Neuronal stem cell (in vitro differentiated cells): ENCODE data around the gene MAPKAP1.

Experiments used
- DNase-seq: peaks from one replicate; pipeline ENCODE4 v3.0.0-alpha.2; 2013; ENCODE audit warnings: low spot score
- H2AFZ ChIP-seq: one replicate; pipeline ENCODE4 v1.6.1; 2013; ENCODE audit warnings: mild to moderate bottlenecking, low read length, inconsistent platforms
- H2AK5ac ChIP-seq: 2 replicates; pipeline ENCODE4 v1.6.1; 2013; ENCODE audit warnings: low read depth, mild to moderate bottlenecking, inconsistent platforms, low read length, moderate library complexity, mixed read lengths
- H2BK120ac ChIP-seq: 2 replicates; pipeline ENCODE4 v1.6.1; 2013; ENCODE audit warnings: low read depth, mild to moderate bottlenecking, inconsistent platforms, low read length, moderate library complexity, mixed read lengths
- H2BK12ac ChIP-seq: one replicate; pipeline ENCODE4 v1.6.1; 2013; ENCODE audit warnings: low read length, inconsistent platforms
- H2BK15ac ChIP-seq: 2 replicates; pipeline ENCODE4 v1.6.1; 2013; ENCODE audit warnings: mild to moderate bottlenecking, low read length, inconsistent platforms, mixed read lengths
- H2BK5ac ChIP-seq: one replicate; pipeline ENCODE4 v1.6.1; 2013; ENCODE audit warnings: inconsistent platforms, mild to moderate bottlenecking, low read length, moderate library complexity
- H3K14ac ChIP-seq: one replicate; pipeline ENCODE4 v1.6.1; 2013; ENCODE audit warnings: low read length, inconsistent platforms
- H3K18ac ChIP-seq: 2 replicates; pipeline ENCODE4 v1.6.1; 2013; ENCODE audit warnings: low read length, inconsistent platforms
- H3K23ac ChIP-seq: 2 replicates; pipeline ENCODE4 v1.6.1; 2013; ENCODE audit warnings: low read depth, mild to moderate bottlenecking, mixed read lengths, low read length, inconsistent platforms; ENCODE audit not compliant: poor library complexity
- H3K27ac ChIP-seq: replicated peaks from 3 replicates; pipeline ENCODE4 v1.5.1; 2013; ENCODE audit warnings: low read length, inconsistent platforms
- H3K27me3 ChIP-seq, 3 experiments: 2 replicates each; pipeline ENCODE4 v1.6.1; 2013; ENCODE audit warnings: low read length in 3 of 3, mild to moderate bottlenecking in 2 of 3, inconsistent platforms in 1 of 3, low read depth in 1 of 3, mixed read lengths in 1 of 3, moderate library complexity in 1 of 3; ENCODE audit not compliant: control insufficient read depth in 3 of 3, insufficient read depth in 3 of 3
- H3K36me3 ChIP-seq, 2 donors: replicated peaks in 1 of 2; 2 replicates each; pipeline ENCODE4 v1.6.1; 2013; ENCODE audit warnings: low read length in 2 of 2; ENCODE audit not compliant: control insufficient read depth in 2 of 2, insufficient read depth in 2 of 2
- H3K4ac ChIP-seq: 2 replicates; pipeline ENCODE4 v1.6.1; 2013; ENCODE audit warnings: inconsistent platforms, mild to moderate bottlenecking, low read length, moderate library complexity
- H3K4me1 ChIP-seq, 2 donors: 1 replicate in 1 of 2; 2 replicates in 1 of 2; pipeline ENCODE4 v1.6.1; 2013; ENCODE audit warnings: low read length in 2 of 2, low read depth in 1 of 2; ENCODE audit not compliant: control insufficient read depth in 2 of 2, insufficient read depth in 1 of 2
- H3K4me2 ChIP-seq: one replicate; pipeline ENCODE4 v1.6.1; 2013; ENCODE audit warnings: mild to moderate bottlenecking, low read length, inconsistent platforms; ENCODE audit not compliant: insufficient read depth, poor library complexity, severe bottlenecking
- H3K4me3 ChIP-seq, 2 donors: 2 replicates each; pipeline ENCODE4 v1.5.1; 2013; ENCODE audit warnings: low read length in 2 of 2, mild to moderate bottlenecking in 2 of 2, inconsistent platforms in 1 of 2, moderate library complexity in 1 of 2
- H3K79me1 ChIP-seq: one replicate; pipeline ENCODE4 v1.6.1; 2013; ENCODE audit warnings: low read depth, mild to moderate bottlenecking, inconsistent platforms, low read length, moderate library complexity
- H3K9ac ChIP-seq: one replicate; pipeline ENCODE4 v1.6.1; 2013; ENCODE audit warnings: mild to moderate bottlenecking, low read depth, low read length, inconsistent platforms; ENCODE audit not compliant: poor library complexity
- H3K9me3 ChIP-seq, 2 donors: replicated peaks in 1 of 2; 2 replicates each; pipeline versions ENCODE3 to v1.6.1; 2013; ENCODE audit warnings: low read length in 2 of 2, mild to moderate bottlenecking in 2 of 2, inconsistent platforms in 1 of 2, low read depth in 1 of 2, mixed read lengths in 1 of 2, moderate library complexity in 1 of 2; ENCODE audit not compliant: control insufficient read depth in 2 of 2, insufficient read depth in 1 of 2
- H4K8ac ChIP-seq: one replicate; pipeline ENCODE4 v1.6.1; 2013; ENCODE audit warnings: low read depth, mild to moderate bottlenecking, inconsistent platforms, low read length, moderate library complexity
- H4K91ac ChIP-seq: one replicate; pipeline ENCODE4 v1.6.1; 2013; ENCODE audit warnings: low read length, low read depth, mild to moderate bottlenecking, inconsistent platforms; ENCODE audit not compliant: poor library complexity
- WGBS, 2 donors: extraction: QIAGEN DNeasy Blood & Tissue Kit; methylation state at CpG; one replicate each; pipeline ENCODE4 v1.1.7; 2013; ENCODE audit warnings: missing lambda C conversion rate in 2 of 2, mixed read lengths in 1 of 2; ENCODE audit not compliant: insufficient read length in 2 of 2, insufficient replicate concordance in 1 of 2; ENCODE audit errors: extremely low coverage in 2 of 2; 5-methylcytosine and 5-hydroxymethylcytosine counted together

MAPKAP1 gene

GRCh38 chr9:125455876-125456275 is 251.1 kb downstream of the MAPKAP1 start:
- no CpG with 5 or more reads among the region's 4 CpGs for WGBS, 2 donors
- H3K9me3 ChIP-seq, result peaks cover 9 to 35% of the 10 kb centered on the region in 2 donors

GRCh38 chr9:125455132-125455531 is 251.9 kb downstream of the MAPKAP1 start:
- H3K9ac ChIP-seq, result no peak overlapping the region
- H2BK120ac ChIP-seq, result no peak overlapping the region
- no peak overlapping the region for H2BK15ac ChIP-seq
- H3K27ac ChIP-seq, result no peak overlapping the region
- H3K18ac ChIP-seq, result no peak overlapping the region
- H3K27me3 ChIP-seq, result no peaks in the 10 kb centered on the region
- no peak overlapping the region for H4K91ac ChIP-seq
- H3K36me3 ChIP-seq, result peaks cover 0 to 13% of the 10 kb centered on the region in 2 donors
- H2BK5ac ChIP-seq, result no peak overlapping the region
- no peak for DNase-seq
- no peak overlapping the region for H2AFZ ChIP-seq
- H3K23ac ChIP-seq, result no peak overlapping the region
- H3K9me3 ChIP-seq, result peaks cover 9 to 31% of the 10 kb centered on the region in 2 donors
- no peak overlapping the region for H3K4ac ChIP-seq
- no CpG with 5 or more reads among the region's 1 CpG for WGBS, 2 donors
- H3K14ac ChIP-seq, result no peak overlapping the region
- no peak overlapping the region for H2AK5ac ChIP-seq
- H3K4me2 ChIP-seq, result no peak overlapping the region
- H3K4me3 ChIP-seq, result no peak overlapping the region
- H3K79me1 ChIP-seq, result no peaks in the 10 kb centered on the region
- no peak overlapping the region for H2BK12ac ChIP-seq
- no peaks in the 10 kb centered on the region for H3K4me1 ChIP-seq
- no peak overlapping the region for H4K8ac ChIP-seq

More at GRCh38 chr9:125455876-125456275, 251.1 kb downstream of the MAPKAP1 start:
- no peaks in the 10 kb centered on the region for H3K27me3 ChIP-seq
- H3K4ac ChIP-seq, result no peak overlapping the region
- H3K4me3 ChIP-seq, result no peak overlapping the region
- H3K27ac ChIP-seq, result no peak overlapping the region
- no peak overlapping the region for H2BK12ac ChIP-seq
- H3K9ac ChIP-seq, result no peak overlapping the region
- no peak overlapping the region for H2BK5ac ChIP-seq
- no peak overlapping the region for H2BK120ac ChIP-seq
- H3K18ac ChIP-seq, result no peak overlapping the region
- no peak overlapping the region for H3K23ac ChIP-seq
- H3K4me1 ChIP-seq, result peaks cover 0 to 5% of the 10 kb centered on the region in 2 donors
- no peak overlapping the region for H3K4me2 ChIP-seq
- no peak overlapping the region for H3K14ac ChIP-seq
- H3K79me1 ChIP-seq, result no peaks in the 10 kb centered on the region
- H4K91ac ChIP-seq, result no peak overlapping the region
- no peak overlapping the region for H4K8ac ChIP-seq
- no peak overlapping the region for H2AFZ ChIP-seq
- H3K36me3 ChIP-seq, result peaks cover 0 to 16% of the 10 kb centered on the region in 2 donors
- H2AK5ac ChIP-seq, result no peak overlapping the region
- DNase-seq, result no peak
- H2BK15ac ChIP-seq, result no peak overlapping the region

- H2BK12ac ChIP-seq, result no peak overlapping the region
- no peak overlapping the region for H3K27ac ChIP-seq
- WGBS, 2 donors, result no CpG with 5 or more reads among the region's 18 CpGs
- peak overlapping the region; percentile 72 for H3K14ac ChIP-seq
- no peak overlapping the region for H4K8ac ChIP-seq
- peak overlapping the region; percentile 39 for H3K18ac ChIP-seq
- H3K9me3 ChIP-seq, result peaks cover 0 to 3% of the 10 kb centered on the region in 2 donors
- H3K4me1 ChIP-seq, result peaks cover 22 to 23% of the 10 kb centered on the region in 2 donors
- no peak overlapping the region for H2BK15ac ChIP-seq
- no peak for DNase-seq
- no peak overlapping the region for H3K9ac ChIP-seq
- no peak overlapping the region for H3K23ac ChIP-seq
- H4K91ac ChIP-seq, result no peak overlapping the region
- H3K79me1 ChIP-seq, result no peaks in the 10 kb centered on the region
- H3K36me3 ChIP-seq, result peaks cover 0 to 20% of the 10 kb centered on the region in 2 donors
- no peak overlapping the region for H3K4me2 ChIP-seq
- no peak overlapping the region for H3K4me3 ChIP-seq
- H2BK120ac ChIP-seq, result no peak overlapping the region
- H2BK5ac ChIP-seq, result no peak overlapping the region
- no peak overlapping the region for H3K4ac ChIP-seq
- H2AFZ ChIP-seq, result no peak overlapping the region
- no peak overlapping the region for H2AK5ac ChIP-seq
- no peaks in the 10 kb centered on the region for H3K27me3 ChIP-seq
Observed at GRCh38 chr9:125447202-125447802, 259.7 kb downstream of the MAPKAP1 start.

GRCh38 chr9:125446561-125447094 is 260.4 kb downstream of the MAPKAP1 start:
- H3K14ac ChIP-seq, result no peak overlapping the region
- no CpG with 5 or more reads among the region's 6 CpGs for WGBS, 2 donors
- H3K18ac ChIP-seq, result no peak overlapping the region
- H2BK12ac ChIP-seq, result no peak overlapping the region
- H3K4me2 ChIP-seq, result no peak overlapping the region
- H3K36me3 ChIP-seq, result peaks cover 0 to 17% of the 10 kb centered on the region in 2 donors
- peaks cover 22 to 23% of the 10 kb centered on the region in 2 donors for H3K4me1 ChIP-seq
- no peak overlapping the region for H4K91ac ChIP-seq
- H4K8ac ChIP-seq, result no peak overlapping the region
- no peak overlapping the region for H3K4me3 ChIP-seq
- H3K27ac ChIP-seq, result no peak overlapping the region
- no peak overlapping the region for H2BK120ac ChIP-seq
- no peaks in the 10 kb centered on the region for H3K79me1 ChIP-seq
- H3K27me3 ChIP-seq, result no peaks in the 10 kb centered on the region
- no peak overlapping the region for H3K23ac ChIP-seq
- DNase-seq, result no peak
- H3K4ac ChIP-seq, result no peak overlapping the region
- H2BK5ac ChIP-seq, result no peak overlapping the region
- no peak overlapping the region for H3K9ac ChIP-seq
- H2AFZ ChIP-seq, result no peak overlapping the region
- H2BK15ac ChIP-seq, result no peak overlapping the region
- peaks cover 0 to 3% of the 10 kb centered on the region in 2 donors for H3K9me3 ChIP-seq
- H2AK5ac ChIP-seq, result no peak overlapping the region
